ENCODE data around the gene KDSR.
A peak's percentile ranks its signal among the peaks of the same experiment; 100 is the strongest.

KDSR gene

DNA sequence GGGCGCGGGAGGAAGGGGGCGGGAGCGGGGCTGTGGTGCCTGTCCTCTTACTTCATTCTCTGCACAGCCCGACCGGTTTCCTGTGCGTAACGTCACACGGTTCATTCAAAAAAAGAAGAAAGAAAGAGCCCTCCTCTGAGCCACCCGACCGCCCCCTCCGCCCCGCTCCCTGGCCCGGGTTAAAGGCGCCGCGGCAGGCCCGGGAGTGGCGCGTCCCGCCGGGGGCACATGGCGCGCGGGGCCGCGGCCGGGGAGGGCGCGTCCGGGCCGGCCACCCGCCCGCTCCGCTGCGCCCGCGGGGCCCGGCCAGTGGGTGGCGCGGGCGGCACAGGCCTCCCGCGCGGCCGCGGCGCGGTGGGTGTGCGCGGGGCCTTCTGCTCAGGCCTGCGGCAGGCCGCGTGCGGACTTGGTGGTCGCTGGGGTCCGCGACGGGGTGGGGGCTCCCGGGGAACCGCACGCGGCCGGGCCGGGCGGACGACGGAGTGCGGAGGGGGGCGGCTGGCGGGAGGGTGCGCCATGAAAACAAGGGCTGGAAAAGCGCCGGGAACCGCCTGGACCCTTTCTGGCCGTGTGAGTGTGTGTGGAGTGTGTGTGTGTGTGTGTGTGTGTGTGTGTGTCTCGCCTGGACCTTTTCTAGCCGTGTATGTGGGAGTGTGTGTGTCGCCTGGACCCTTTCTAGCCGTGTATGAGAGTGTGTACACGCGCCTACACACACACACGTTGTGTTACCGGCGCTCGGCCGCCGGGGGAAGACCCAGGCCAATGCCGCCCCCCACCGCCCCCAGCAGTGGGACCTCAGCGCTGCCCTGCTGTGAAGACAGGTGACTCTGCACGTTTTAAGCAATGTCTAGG lies 46.7 kb downstream of the KDSR start:
- no peaks in the 10 kb centered on the region for H3K36me3 ChIP-seq (ENCODE audit: insufficient read depth, low read length)
- H3K27me3 ChIP-seq (ENCODE audit: insufficient read depth, low read length): peaks cover 41% of the 10 kb centered on the region
- no peak overlapping the region for H3K27ac ChIP-seq (ENCODE audit: low read depth, low read length)
- H3K9me3 ChIP-seq (ENCODE audit: insufficient read depth, low read depth, low read length): no peaks in the 10 kb centered on the region
- H3K4me1 ChIP-seq (ENCODE audit: insufficient read depth, low read length): peaks cover 13% of the 10 kb centered on the region
- peak overlapping the region; percentile 33 for H3K9ac ChIP-seq (ENCODE audit: low read depth, low read length)
- 1% methylated on average over 92 of the region's 92 CpGs for WGBS
- peak overlapping the region; percentile 46 for H3K4me3 ChIP-seq (ENCODE audit: low read length)

DNA sequence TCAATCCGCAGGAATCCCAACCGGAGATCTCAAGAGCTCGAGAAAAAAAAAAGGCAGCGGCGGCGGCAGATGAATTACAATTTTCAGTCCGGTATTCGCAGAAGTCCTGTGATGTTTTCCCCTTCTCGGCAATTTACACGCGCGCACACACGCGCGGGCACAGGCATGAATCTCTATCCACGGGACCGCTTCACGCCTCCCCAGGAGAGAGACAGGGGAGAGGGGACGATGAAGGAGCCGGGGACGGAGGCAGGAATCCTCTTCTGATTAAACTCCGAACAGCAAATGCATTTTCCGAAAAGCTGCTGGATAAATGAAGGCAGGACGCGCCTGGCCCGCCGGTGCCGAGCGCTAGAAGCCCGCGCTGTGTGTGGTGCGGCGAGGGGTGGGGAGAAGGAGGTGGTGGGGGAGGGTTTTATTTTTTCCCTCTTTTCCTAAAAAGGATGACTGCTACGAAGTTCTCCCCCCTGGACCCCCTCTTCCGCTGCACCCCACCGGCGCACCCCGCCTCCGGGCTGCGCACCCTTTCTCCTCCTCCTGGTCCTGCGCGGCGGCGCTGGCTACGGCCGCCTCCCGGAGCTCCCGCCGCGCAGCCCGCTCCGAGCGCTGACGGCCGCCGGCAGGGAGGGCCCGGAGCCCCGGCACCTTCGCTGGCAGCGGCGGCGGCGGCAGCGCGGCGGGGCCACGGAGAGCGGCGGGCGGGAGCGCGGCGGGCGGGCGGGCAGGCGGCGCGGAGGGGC lies 47.5 kb downstream of the KDSR start, which contains the start of gene BCL2:
BCL2 (minus strand) TSS at position 387 of the 740 bp plus-strand sequence.
- peaks cover 43% of the 10 kb centered on the region for H3K27me3 ChIP-seq (ENCODE audit: insufficient read depth, low read length)
- H3K4me3 ChIP-seq (ENCODE audit: low read length): peak within 1 kb of the TSS; percentile 73
- H3K9me3 ChIP-seq (ENCODE audit: insufficient read depth, low read depth, low read length): no peaks in the 10 kb centered on the region
- no peak within 1 kb of the TSS for H3K27ac ChIP-seq (ENCODE audit: low read depth, low read length)
- no peaks in the 10 kb centered on the region for H3K36me3 ChIP-seq (ENCODE audit: insufficient read depth, low read length)
- peaks cover 13% of the 10 kb centered on the region for H3K4me1 ChIP-seq (ENCODE audit: insufficient read depth, low read length)
- under 1% methylated on average over 76 of the region's 78 CpGs for WGBS
- H3K9ac ChIP-seq (ENCODE audit: low read depth, low read length): peak within 1 kb of the TSS; percentile 55

DNA sequence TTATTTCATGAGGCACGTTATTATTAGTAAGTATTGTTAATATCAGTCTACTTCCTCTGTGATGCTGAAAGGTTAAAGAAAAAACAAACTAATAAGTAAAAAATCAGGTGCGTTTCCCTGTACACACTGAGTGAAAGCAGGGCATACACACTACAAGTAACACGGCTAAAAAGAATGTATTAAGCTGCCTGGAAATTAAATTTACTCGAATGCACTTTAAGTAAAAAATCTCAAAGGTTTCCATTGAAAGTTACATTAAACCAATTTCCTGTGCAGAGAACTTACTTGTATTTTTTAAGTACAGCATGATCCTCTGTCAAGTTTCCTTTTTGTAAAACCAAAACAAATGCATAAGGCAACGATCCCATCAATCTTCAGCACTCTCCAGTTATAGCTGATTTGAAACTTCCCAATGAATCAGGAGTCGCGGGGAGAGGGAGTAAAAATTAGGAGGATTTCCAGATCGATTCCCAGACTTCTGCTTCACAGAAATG lies 48.1 kb downstream of the KDSR start:
- H3K4me1 ChIP-seq (ENCODE audit: insufficient read depth, low read length): peaks cover 13% of the 10 kb centered on the region
- WGBS: 3% methylated on average over 6 of the region's 8 CpGs
- H3K9me3 ChIP-seq (ENCODE audit: insufficient read depth, low read depth, low read length): no peaks in the 10 kb centered on the region
- peak overlapping the region; percentile 55 for H3K9ac ChIP-seq (ENCODE audit: low read depth, low read length)
- H3K36me3 ChIP-seq (ENCODE audit: insufficient read depth, low read length): no peaks in the 10 kb centered on the region
- peaks cover 43% of the 10 kb centered on the region for H3K27me3 ChIP-seq (ENCODE audit: insufficient read depth, low read length)
- H3K4me3 ChIP-seq (ENCODE audit: low read length): peak overlapping the region; percentile 73
- no peak overlapping the region for H3K27ac ChIP-seq (ENCODE audit: low read depth, low read length)

DNA sequence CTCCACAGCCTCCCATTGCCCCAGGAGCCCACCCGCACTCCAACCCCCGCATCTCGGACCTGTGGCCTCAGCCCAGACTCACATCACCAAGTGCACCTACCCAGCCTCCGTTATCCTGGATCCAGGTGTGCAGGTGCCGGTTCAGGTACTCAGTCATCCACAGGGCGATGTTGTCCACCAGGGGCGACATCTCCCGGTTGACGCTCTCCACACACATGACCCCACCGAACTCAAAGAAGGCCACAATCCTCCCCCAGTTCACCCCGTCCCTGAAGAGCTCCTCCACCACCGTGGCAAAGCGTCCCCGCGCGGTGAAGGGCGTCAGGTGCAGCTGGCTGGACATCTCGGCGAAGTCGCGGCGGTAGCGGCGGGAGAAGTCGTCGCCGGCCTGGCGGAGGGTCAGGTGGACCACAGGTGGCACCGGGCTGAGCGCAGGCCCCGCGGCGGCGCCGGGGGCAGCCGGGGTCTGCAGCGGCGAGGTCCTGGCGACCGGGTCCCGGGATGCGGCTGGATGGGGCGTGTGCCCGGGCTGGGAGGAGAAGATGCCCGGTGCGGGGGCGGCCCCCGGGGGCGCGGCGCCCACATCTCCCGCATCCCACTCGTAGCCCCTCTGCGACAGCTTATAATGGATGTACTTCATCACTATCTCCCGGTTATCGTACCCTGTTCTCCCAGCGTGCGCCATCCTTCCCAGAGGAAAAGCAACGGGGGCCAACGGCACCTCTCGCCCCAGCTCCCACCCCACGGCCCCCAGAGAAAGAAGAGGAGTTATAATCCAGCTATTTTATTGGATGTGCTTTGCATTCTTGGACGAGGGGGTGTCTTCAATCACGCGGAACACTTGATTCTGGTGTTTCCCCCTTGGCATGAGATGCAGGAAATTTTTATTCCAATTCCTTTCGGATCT lies 48.8 kb downstream of the KDSR start:
- Histone ChIP-seq H3K9ac (ENCODE audit: low read depth, low read length) (no peak overlapping the region), H3K4me1 (ENCODE audit: insufficient read depth, low read length) (peaks cover 13% of the 10 kb centered on the region), H3K4me3 (ENCODE audit: low read length) (peak overlapping the region; percentile 73), H3K27ac (ENCODE audit: low read depth, low read length) (no peak overlapping the region), H3K9me3 (ENCODE audit: insufficient read depth, low read depth, low read length) (no peaks in the 10 kb centered on the region), H3K36me3 (ENCODE audit: insufficient read depth, low read length) (no peaks in the 10 kb centered on the region), H3K27me3 (ENCODE audit: insufficient read depth, low read length) (peaks cover 43% of the 10 kb centered on the region)
- WGBS: 7% methylated on average over 65 of the region's 66 CpGs

DNA sequence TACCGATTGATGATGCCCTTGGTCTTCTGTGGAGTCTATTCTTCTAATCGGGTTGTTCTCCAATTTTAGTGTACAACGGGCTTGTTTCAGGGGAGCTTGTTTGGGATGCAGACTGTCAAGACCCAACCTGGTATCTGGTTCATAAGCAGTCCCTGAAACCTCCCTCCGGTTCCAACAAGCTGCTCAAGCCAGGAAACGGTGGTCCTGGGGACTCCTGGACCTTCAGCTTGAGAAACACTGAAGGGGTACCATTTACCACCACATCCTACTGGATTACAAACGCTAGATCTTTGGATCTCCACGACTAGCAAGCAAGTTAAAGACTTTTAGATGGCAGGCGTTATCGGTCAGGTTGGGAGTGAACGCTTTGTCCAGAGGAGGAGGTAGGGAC lies 49.5 kb downstream of the KDSR start:
- no peak overlapping the region for H3K9ac ChIP-seq (ENCODE audit: low read depth, low read length)
- H3K36me3 ChIP-seq (ENCODE audit: insufficient read depth, low read length): no peaks in the 10 kb centered on the region
- H3K9me3 ChIP-seq (ENCODE audit: insufficient read depth, low read depth, low read length): no peaks in the 10 kb centered on the region
- 89% methylated on average over 10 of the region's 10 CpGs for WGBS
- H3K4me1 ChIP-seq (ENCODE audit: insufficient read depth, low read length): peaks cover 9% of the 10 kb centered on the region
- peaks cover 43% of the 10 kb centered on the region for H3K27me3 ChIP-seq (ENCODE audit: insufficient read depth, low read length)
- no peak overlapping the region for H3K27ac ChIP-seq (ENCODE audit: low read depth, low read length)
- peak overlapping the region; percentile 73 for H3K4me3 ChIP-seq (ENCODE audit: low read length)

DNA sequence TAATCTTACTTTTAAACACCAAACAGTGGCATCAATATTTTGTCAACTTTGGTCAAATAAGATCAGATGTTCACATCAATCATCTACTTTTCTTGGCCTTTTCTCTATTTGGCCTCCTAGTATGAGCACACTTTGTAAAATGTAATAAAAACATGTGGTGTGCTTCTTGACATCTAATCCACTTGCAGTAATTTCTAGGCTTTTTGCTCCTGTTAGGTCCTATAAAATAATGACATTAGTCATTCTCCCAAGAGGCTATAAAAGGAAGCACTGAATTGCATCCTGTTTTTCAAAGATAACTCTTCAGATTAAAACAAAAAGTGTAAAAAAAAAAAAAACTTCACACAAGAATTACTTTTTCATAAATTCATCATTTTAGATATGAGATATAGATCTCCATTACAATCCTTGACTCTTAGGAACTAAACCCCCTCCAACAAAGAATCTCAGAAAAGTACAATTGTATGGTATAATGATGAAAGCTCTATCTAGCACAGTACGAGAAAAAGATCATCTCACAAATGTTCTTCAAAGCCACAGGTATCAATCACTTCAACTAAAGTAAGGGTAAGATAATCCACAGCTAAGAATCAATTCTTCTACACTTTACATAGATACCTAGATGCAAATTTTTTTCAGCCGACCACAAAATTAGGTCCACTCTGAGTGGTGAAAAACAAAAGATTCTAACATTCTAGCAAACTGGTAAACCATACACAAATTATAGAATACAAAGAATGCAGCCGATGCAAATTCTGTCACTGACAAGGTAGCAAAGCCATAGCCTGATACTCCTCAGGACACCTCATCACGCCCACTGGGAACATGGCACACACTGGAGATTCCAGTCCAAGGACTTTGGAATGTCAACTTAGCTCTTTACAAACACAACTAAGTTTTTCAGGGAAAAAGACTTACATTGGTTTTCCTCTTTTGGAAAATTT lies 50.1 kb downstream of the KDSR start:
- no peaks in the 10 kb centered on the region for H3K9me3 ChIP-seq (ENCODE audit: insufficient read depth, low read depth, low read length)
- no peak overlapping the region for H3K9ac ChIP-seq (ENCODE audit: low read depth, low read length)
- no peaks in the 10 kb centered on the region for H3K36me3 ChIP-seq (ENCODE audit: insufficient read depth, low read length)
- H3K27ac ChIP-seq (ENCODE audit: low read depth, low read length): no peak overlapping the region
- no peak overlapping the region for H3K4me3 ChIP-seq (ENCODE audit: low read length)
- peaks cover 7% of the 10 kb centered on the region for H3K4me1 ChIP-seq (ENCODE audit: insufficient read depth, low read length)
- WGBS: 88% methylated on average over 3 of the region's 4 CpGs
- H3K27me3 ChIP-seq (ENCODE audit: insufficient read depth, low read length): peaks cover 43% of the 10 kb centered on the region

DNA sequence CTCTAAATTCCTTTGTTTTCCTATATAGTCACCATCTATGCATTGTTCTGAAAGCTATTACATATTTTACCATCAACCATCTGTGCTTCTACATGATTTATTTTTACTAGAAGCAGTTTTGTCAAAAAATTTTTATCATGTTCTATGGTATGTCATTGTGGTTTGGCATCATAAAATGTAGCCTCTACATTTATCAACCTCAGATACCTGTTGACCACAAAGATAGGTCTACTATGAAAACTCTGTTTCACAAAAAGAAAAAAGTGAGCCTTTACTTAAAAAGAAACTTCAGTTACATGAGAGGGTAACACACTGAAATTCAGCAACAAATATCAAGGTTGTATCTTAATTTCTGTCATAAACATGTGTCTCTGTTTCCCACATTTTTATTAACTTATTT lies 51.1 kb downstream of the KDSR start:
- Histone ChIP-seq H3K9ac (ENCODE audit: low read depth, low read length) (no peak overlapping the region), H3K4me3 (ENCODE audit: low read length) (no peak overlapping the region), H3K4me1 (ENCODE audit: insufficient read depth, low read length) (peaks cover 7% of the 10 kb centered on the region), H3K9me3 (ENCODE audit: insufficient read depth, low read depth, low read length) (no peaks in the 10 kb centered on the region), H3K27me3 (ENCODE audit: insufficient read depth, low read length) (peaks cover 37% of the 10 kb centered on the region), H3K36me3 (ENCODE audit: insufficient read depth, low read length) (no peaks in the 10 kb centered on the region), H3K27ac (ENCODE audit: low read depth, low read length) (no peak overlapping the region)

DNA sequence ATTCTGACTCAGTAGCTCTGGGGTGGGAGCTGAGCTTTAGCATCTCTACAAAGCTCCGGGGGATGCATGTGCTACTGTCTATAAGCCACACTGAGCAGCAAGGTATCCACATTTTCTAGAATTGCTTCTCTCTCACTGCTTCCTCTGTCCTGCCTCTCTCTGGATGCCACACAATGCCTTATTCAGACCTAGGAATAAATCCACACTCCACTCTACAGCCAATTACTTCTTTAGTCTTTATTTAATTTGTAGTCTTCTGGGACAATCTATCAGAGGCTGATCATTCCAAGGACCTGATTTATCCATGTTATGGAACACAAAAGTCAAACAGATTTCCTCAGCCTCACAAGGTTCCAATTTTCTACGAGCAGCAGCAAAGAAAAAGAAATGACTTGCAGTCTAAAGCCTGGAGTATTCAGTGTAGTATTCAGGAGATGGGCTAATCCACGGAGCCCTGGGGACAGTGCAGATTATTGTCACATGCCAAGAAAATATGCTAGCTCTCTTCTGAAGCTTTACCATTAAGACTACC lies 51.8 kb downstream of the KDSR start:
- no peaks in the 10 kb centered on the region for H3K36me3 ChIP-seq (ENCODE audit: insufficient read depth, low read length)
- no peak overlapping the region for H3K27ac ChIP-seq (ENCODE audit: low read depth, low read length)
- no peak overlapping the region for H3K4me3 ChIP-seq (ENCODE audit: low read length)
- H3K4me1 ChIP-seq (ENCODE audit: insufficient read depth, low read length): peaks cover 7% of the 10 kb centered on the region
- H3K9ac ChIP-seq (ENCODE audit: low read depth, low read length): no peak overlapping the region
- no peaks in the 10 kb centered on the region for H3K9me3 ChIP-seq (ENCODE audit: insufficient read depth, low read depth, low read length)
- H3K27me3 ChIP-seq (ENCODE audit: insufficient read depth, low read length): peaks cover 35% of the 10 kb centered on the region
- 84% methylated on average over 3 of the region's 3 CpGs for WGBS

DNA sequence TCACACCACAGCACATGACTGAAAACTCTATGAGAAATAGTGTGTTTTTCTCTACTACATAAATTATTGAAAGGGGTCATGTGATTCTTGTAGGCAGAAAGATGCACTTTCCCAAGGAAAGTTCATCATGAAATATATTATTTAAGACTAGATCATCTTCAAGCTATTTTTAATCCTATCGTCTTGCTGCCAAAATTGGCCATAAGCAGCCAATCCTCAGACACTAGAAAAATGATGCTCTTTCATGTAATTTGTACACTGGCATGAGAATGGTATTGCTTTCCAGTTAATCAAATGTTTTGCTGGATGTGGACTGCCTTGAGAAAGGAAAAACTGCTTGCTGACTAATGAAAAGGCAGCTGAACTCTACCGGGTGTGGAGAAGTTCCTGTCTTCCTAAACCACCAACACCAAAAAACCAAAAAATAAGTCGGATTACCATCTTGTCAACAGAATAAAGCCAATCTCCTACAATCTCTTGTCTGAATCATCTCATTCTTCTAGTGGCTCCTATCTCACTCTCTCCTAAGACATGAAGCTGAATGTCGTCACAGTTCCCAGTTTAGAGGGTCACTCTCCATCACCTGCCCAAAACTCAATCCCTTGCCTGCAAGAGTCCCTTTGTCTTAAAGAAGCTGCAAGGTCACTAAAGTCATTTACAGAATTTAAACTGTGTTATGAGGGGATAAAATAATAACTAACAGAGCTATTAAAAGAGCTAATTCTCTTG lies 52.8 kb downstream of the KDSR start:
- H3K4me3 ChIP-seq (ENCODE audit: low read length): no peak overlapping the region
- no peaks in the 10 kb centered on the region for H3K36me3 ChIP-seq (ENCODE audit: insufficient read depth, low read length)
- WGBS: 90% methylated on average over 3 of the region's 4 CpGs
- peaks cover 7% of the 10 kb centered on the region for H3K4me1 ChIP-seq (ENCODE audit: insufficient read depth, low read length)
- peaks cover 32% of the 10 kb centered on the region for H3K27me3 ChIP-seq (ENCODE audit: insufficient read depth, low read length)
- H3K9ac ChIP-seq (ENCODE audit: low read depth, low read length): no peak overlapping the region
- H3K9me3 ChIP-seq (ENCODE audit: insufficient read depth, low read depth, low read length): no peaks in the 10 kb centered on the region
- no peak overlapping the region for H3K27ac ChIP-seq (ENCODE audit: low read depth, low read length)
